GM10266 (cell line): Measurements from ENCODE around the gene ASPG.

ENCODE experiments used
- DNase-seq: peaks from one replicate; pipeline ENCODE4 v3.0.0; 2012; ENCODE audit errors: extremely low spot score
- CTCF ChIP-seq: IDR thresholded peaks from 2 replicates; pipeline ENCODE4 v1.5.1; 2012; ENCODE audit warnings: mild to moderate bottlenecking, low read depth; ENCODE audit not compliant: control insufficient read depth, insufficient read depth; ENCODE audit errors: missing control alignments

Gene ASPG

GRCh38 chr14:104044016-104044415 lies 41.5 kb upstream of the ASPG start:
- no peak for TF ChIP-seq CTCF

GRCh38 chr14:104047761-104048160 lies 37.7 kb upstream of the ASPG start:
- TF ChIP-seq CTCF, result no peak
- DNase-seq, result no peak

More at GRCh38 chr14:104044016-104044415, 41.5 kb upstream of the ASPG start:
- DNase-seq, result no peak

GRCh38 chr14:104048758-104049507 lies 36.6 kb upstream of the ASPG start:
- no peak for TF ChIP-seq CTCF
- DNase-seq, result no peak

- TF ChIP-seq CTCF, result no peak
- no peak for DNase-seq
Observed at GRCh38 chr14:104049576-104050240, 35.8 kb upstream of the ASPG start.

- TF ChIP-seq CTCF, result no peak
- DNase-seq, result no peak
Observed at GRCh38 chr14:104051092-104051813, 34.2 kb upstream of the ASPG start.

GRCh38 chr14:104054222-104054905 lies 31.1 kb upstream of the ASPG start:
- DNase-seq, result no peak
- TF ChIP-seq CTCF, result no peak

GRCh38 chr14:104062281-104062680 lies 23.2 kb upstream of the ASPG start:
- DNase-seq, result no peak
- no peak for TF ChIP-seq CTCF
